Measurements from ENCODE around the gene MAGI1. TPM values are rescaled to one million over a fixed set of nuclear protein-coding genes. Genes with fewer than 3 reads are reported as not detected.

MAGI1 gene
- polyA plus RNA-seq, 1 of the 3 experiments (the other 2 are of a cell fraction): 10.3 TPM

DNA sequence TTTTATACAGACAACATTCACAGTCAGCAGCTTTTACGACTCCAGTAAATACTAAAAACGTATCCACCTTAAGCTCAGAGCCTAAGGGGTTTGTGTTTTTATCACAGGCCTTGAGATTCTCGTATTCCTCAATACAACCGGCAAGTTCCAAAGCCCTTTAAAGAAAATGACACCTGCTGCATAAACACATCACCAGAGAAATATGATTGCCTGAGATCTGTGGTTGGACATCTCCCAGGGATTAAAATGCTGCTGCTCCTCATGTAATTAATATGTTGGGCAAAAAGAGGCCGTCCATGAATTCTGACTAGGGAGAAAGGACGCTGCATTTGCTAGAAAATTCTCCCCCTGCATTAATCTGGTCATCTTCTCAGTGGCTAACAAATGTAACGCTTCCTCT is 544.8 kb downstream of the MAGI1 start:
- H3K4me2 ChIP-seq: no peak overlapping the region
- H4K20me1 ChIP-seq (ENCODE audit: insufficient read depth): no peaks in the 10 kb centered on the region
- H3K9ac ChIP-seq: no peak overlapping the region
- H2AFZ ChIP-seq (ENCODE audit: low read depth): no peak overlapping the region
- peaks cover 0 to 8% of the 10 kb centered on the region in 2 experiments; a peak in 2 of 4 replicates for H3K4me1 ChIP-seq (ENCODE audit: control insufficient read depth in 1 of 2, insufficient read depth in 2 of 2, low read depth in 1 of 2, low read length in 1 of 2)
- peaks cover 4 to 7% of the 10 kb centered on the region in 2 experiments for H3K36me3 ChIP-seq (replicated peaks in 1 of 2; ENCODE audit: control insufficient read depth in 1 of 2, insufficient read depth in 2 of 2, low read length in 1 of 2)
- TF ChIP-seq TAF1 (IDR thresholded peaks at IDR 0.05; ENCODE audit: borderline replicate concordance, low read depth, low read length) (no peak), FOXM1 (IDR thresholded peaks at IDR 0.05; ENCODE audit: low read depth) (no peak), RFX5 (IDR thresholded peaks at IDR 0.05; ENCODE audit: low read length) (no peak), TCF12 (IDR thresholded peaks at IDR 0.05) (no peak), EP300 (IDR thresholded peaks at IDR 0.05; ENCODE audit: borderline replicate concordance in 1 of 2, low read depth in 1 of 2, low read length in 1 of 2) (no peak), MEF2A (IDR thresholded peaks at IDR 0.05; ENCODE audit: borderline replicate concordance, low read depth) (no peak), CHD2 (IDR thresholded peaks at IDR 0.05; ENCODE audit: low read length, partially characterized antibody) (no peak), NFIC (IDR thresholded peaks at IDR 0.05; ENCODE audit: borderline replicate concordance) (no peak), FOSL2 (IDR thresholded peaks at IDR 0.05; ENCODE audit: borderline replicate concordance, low read depth) (no peak)
- TF ChIP-seq, protein P1, sequence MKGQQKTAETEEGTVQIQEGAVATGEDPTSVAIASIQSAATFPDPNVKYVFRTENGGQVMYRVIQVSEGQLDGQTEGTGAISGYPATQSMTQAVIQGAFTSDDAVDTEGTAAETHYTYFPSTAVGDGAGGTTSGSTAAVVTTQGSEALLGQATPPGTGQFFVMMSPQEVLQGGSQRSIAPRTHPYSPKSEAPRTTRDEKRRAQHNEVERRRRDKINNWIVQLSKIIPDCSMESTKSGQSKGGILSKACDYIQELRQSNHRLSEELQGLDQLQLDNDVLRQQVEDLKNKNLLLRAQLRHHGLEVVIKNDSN (IDR thresholded peaks at IDR 0.05; ENCODE audit: borderline replicate concordance, low read depth): no peak
- H3K9me2 ChIP-seq: no peaks in the 10 kb centered on the region
- ChIA-PET POLR2A (no interaction called here), CTCF (interaction anchor here (0.7 to 1.0 kb wide), 3 partner anchors 13 to 975 kb away, joined by 3 to 4 read pairs (median 3); no protein-coding TSS in a partner anchor)
- H3K9me3 ChIP-seq: no peaks in the 10 kb centered on the region
- no peaks in the 10 kb centered on the region for H3K27me3 ChIP-seq (ENCODE audit: insufficient read depth)
- H3K79me2 ChIP-seq (ENCODE audit: insufficient read depth): no peaks in the 10 kb centered on the region
- H3K27ac ChIP-seq (ENCODE audit: low read depth in 2 of 2, low read length in 1 of 2): no peak overlapping the region; a peak in 1 of 4 replicates
- no peaks in the 10 kb centered on the region for H3F3A ChIP-seq (replicated peaks; ENCODE audit: insufficient read depth)
- DNase-seq: no peak
- H3K4me3 ChIP-seq (ENCODE audit: low read depth in 2 of 2, low read length in 1 of 2): no peak overlapping the region
- WGBS (ENCODE audit: low lambda C conversion rate): 94% methylated on average over 7 of the region's 7 CpGs

DNA sequence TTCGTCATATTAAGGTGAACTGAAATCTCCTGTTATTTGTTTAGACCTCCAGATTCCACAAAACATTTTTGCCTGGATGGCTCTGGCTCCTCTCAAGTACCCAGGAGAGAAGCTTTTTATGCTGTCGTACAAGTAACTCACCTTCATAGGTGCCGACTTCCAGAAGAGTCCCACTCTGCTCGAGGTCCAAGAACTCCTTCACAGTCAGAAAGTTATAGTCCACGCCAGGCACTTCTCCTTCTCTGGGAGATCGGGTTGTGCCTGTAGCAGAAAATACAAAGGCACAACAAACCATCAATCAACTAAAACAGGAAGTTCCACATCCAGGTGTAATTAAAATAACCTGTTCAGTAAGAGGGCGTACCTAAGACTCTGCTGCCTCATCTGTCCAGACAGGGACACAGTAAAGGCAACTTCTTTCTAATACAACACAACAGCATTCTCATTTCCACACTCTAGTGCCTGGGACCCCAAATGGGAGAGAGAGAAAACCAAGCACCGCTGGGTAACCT is 545.3 kb downstream of the MAGI1 start:
- DNase-seq: no peak
- H3K4me1 ChIP-seq (ENCODE audit: control insufficient read depth in 1 of 2, insufficient read depth in 2 of 2, low read depth in 1 of 2, low read length in 1 of 2): peaks cover 0 to 5% of the 10 kb centered on the region in 2 experiments; a peak in 2 of 4 replicates
- 94% methylated on average over 8 of the region's 8 CpGs for WGBS (ENCODE audit: low lambda C conversion rate)
- H3K4me2 ChIP-seq: no peak overlapping the region
- H3K9ac ChIP-seq: no peak overlapping the region
- ChIA-PET CTCF (interaction anchor here (0.7 to 1.0 kb wide), 2 partner anchors 13 to 975 kb away, joined by 3 to 4 read pairs; no protein-coding TSS in a partner anchor), POLR2A (no interaction called here)
- no peak overlapping the region for H3K4me3 ChIP-seq (ENCODE audit: low read depth in 2 of 2, low read length in 1 of 2)
- H4K20me1 ChIP-seq (ENCODE audit: insufficient read depth): no peaks in the 10 kb centered on the region
- no peaks in the 10 kb centered on the region for H3K27me3 ChIP-seq (ENCODE audit: insufficient read depth)
- no peaks in the 10 kb centered on the region for H3K9me3 ChIP-seq
- no peaks in the 10 kb centered on the region for H3K9me2 ChIP-seq
- H2AFZ ChIP-seq (ENCODE audit: low read depth): no peak overlapping the region
- no peaks in the 10 kb centered on the region for H3F3A ChIP-seq (replicated peaks; ENCODE audit: insufficient read depth)
- no peaks in the 10 kb centered on the region for H3K79me2 ChIP-seq (ENCODE audit: insufficient read depth)
- H3K27ac ChIP-seq (ENCODE audit: low read depth in 2 of 2, low read length in 1 of 2): no peak overlapping the region
- H3K36me3 ChIP-seq (replicated peaks in 1 of 2; ENCODE audit: control insufficient read depth in 1 of 2, insufficient read depth in 2 of 2, low read length in 1 of 2): peaks cover 4 to 7% of the 10 kb centered on the region in 2 experiments
- TF ChIP-seq RCOR1 (IDR thresholded peaks at IDR 0.05; ENCODE audit: low read length): no peak
- TF ChIP-seq MXI1 (IDR thresholded peaks at IDR 0.05; ENCODE audit: low read depth, low read length): no peak
- TF ChIP-seq, protein P2, sequence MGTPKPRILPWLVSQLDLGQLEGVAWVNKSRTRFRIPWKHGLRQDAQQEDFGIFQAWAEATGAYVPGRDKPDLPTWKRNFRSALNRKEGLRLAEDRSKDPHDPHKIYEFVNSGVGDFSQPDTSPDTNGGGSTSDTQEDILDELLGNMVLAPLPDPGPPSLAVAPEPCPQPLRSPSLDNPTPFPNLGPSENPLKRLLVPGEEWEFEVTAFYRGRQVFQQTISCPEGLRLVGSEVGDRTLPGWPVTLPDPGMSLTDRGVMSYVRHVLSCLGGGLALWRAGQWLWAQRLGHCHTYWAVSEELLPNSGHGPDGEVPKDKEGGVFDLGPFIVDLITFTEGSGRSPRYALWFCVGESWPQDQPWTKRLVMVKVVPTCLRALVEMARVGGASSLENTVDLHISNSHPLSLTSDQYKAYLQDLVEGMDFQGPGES (IDR thresholded peaks at IDR 0.05; ENCODE audit: low read depth, low read length): no peak
- TF ChIP-seq TEAD4 (IDR thresholded peaks at IDR 0.05; ENCODE audit: borderline replicate concordance, insufficient read depth): no peak
- no peak for TF ChIP-seq SIN3A (IDR thresholded peaks at IDR 0.05; ENCODE audit: borderline replicate concordance, low read depth, low read length)
- TF ChIP-seq FOXJ3 (CRISPR knock-in tag; IDR thresholded peaks at IDR 0.05): no peak
- TF ChIP-seq JUND (IDR thresholded peaks at IDR 0.05): no peak
- TF ChIP-seq, protein P3, sequence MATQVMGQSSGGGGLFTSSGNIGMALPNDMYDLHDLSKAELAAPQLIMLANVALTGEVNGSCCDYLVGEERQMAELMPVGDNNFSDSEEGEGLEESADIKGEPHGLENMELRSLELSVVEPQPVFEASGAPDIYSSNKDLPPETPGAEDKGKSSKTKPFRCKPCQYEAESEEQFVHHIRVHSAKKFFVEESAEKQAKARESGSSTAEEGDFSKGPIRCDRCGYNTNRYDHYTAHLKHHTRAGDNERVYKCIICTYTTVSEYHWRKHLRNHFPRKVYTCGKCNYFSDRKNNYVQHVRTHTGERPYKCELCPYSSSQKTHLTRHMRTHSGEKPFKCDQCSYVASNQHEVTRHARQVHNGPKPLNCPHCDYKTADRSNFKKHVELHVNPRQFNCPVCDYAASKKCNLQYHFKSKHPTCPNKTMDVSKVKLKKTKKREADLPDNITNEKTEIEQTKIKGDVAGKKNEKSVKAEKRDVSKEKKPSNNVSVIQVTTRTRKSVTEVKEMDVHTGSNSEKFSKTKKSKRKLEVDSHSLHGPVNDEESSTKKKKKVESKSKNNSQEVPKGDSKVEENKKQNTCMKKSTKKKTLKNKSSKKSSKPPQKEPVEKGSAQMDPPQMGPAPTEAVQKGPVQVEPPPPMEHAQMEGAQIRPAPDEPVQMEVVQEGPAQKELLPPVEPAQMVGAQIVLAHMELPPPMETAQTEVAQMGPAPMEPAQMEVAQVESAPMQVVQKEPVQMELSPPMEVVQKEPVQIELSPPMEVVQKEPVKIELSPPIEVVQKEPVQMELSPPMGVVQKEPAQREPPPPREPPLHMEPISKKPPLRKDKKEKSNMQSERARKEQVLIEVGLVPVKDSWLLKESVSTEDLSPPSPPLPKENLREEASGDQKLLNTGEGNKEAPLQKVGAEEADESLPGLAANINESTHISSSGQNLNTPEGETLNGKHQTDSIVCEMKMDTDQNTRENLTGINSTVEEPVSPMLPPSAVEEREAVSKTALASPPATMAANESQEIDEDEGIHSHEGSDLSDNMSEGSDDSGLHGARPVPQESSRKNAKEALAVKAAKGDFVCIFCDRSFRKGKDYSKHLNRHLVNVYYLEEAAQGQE (IDR thresholded peaks at IDR 0.05; ENCODE audit: low read depth, low read length): no peak
- no peak for TF ChIP-seq NFIC (IDR thresholded peaks at IDR 0.05; ENCODE audit: borderline replicate concordance)
- TF ChIP-seq GABPA (IDR thresholded peaks at IDR 0.05; ENCODE audit: low read depth): no peak
- no peak for TF ChIP-seq YY1 (IDR thresholded peaks at IDR 0.05; ENCODE audit: low read depth)
- TF ChIP-seq, protein P4, sequence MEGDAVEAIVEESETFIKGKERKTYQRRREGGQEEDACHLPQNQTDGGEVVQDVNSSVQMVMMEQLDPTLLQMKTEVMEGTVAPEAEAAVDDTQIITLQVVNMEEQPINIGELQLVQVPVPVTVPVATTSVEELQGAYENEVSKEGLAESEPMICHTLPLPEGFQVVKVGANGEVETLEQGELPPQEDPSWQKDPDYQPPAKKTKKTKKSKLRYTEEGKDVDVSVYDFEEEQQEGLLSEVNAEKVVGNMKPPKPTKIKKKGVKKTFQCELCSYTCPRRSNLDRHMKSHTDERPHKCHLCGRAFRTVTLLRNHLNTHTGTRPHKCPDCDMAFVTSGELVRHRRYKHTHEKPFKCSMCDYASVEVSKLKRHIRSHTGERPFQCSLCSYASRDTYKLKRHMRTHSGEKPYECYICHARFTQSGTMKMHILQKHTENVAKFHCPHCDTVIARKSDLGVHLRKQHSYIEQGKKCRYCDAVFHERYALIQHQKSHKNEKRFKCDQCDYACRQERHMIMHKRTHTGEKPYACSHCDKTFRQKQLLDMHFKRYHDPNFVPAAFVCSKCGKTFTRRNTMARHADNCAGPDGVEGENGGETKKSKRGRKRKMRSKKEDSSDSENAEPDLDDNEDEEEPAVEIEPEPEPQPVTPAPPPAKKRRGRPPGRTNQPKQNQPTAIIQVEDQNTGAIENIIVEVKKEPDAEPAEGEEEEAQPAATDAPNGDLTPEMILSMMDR (IDR thresholded peaks at IDR 0.05): no peak

Measured in SK-N-SH (cell line).